Vagina (tissue), 2 donors: Measurements from ENCODE around the gene ZNF423.

ENCODE experiments used
- POLR2A ChIP-seq, 2 donors: fragments of 450-650 bp; IDR thresholded peaks; one replicate each; pipeline ENCODE4 v1.6.1; 2017; ENCODE audit warnings: antibody characterized with exemption in 2 of 2, mild to moderate bottlenecking in 2 of 2, moderate library complexity in 2 of 2
- POLR2AphosphoS5 ChIP-seq, 2 donors: sonication (generic); formaldehyde crosslinking; IDR thresholded peaks; one replicate each; pipeline ENCODE4 v1.9.0; 2017; ENCODE audit warnings: antibody characterized with exemption in 2 of 2, mild to moderate bottlenecking in 2 of 2, low read depth in 1 of 2; ENCODE audit not compliant: insufficient read depth in 1 of 2
- TF ChIP-seq, protein P1 (sequence below), 3 experiments: fragments of 450-650 bp in 2 of 3; fragments of 200-600 bp in 1 of 3; sonication (generic) in 1 of 3; IDR thresholded peaks; one replicate each; pipeline ENCODE4 v1.5.1; 2017 to 2019; ENCODE audit warnings: antibody characterized with exemption in 3 of 3, mild to moderate bottlenecking in 2 of 3, moderate library complexity in 2 of 3

- no peak for TF ChIP-seq POLR2A (IDR thresholded peaks at IDR 0.05)
- TF ChIP-seq, protein P1, sequence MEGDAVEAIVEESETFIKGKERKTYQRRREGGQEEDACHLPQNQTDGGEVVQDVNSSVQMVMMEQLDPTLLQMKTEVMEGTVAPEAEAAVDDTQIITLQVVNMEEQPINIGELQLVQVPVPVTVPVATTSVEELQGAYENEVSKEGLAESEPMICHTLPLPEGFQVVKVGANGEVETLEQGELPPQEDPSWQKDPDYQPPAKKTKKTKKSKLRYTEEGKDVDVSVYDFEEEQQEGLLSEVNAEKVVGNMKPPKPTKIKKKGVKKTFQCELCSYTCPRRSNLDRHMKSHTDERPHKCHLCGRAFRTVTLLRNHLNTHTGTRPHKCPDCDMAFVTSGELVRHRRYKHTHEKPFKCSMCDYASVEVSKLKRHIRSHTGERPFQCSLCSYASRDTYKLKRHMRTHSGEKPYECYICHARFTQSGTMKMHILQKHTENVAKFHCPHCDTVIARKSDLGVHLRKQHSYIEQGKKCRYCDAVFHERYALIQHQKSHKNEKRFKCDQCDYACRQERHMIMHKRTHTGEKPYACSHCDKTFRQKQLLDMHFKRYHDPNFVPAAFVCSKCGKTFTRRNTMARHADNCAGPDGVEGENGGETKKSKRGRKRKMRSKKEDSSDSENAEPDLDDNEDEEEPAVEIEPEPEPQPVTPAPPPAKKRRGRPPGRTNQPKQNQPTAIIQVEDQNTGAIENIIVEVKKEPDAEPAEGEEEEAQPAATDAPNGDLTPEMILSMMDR (IDR thresholded peaks at IDR 0.05), result no peak
- no peak for TF ChIP-seq POLR2AphosphoS5 (IDR thresholded peaks at IDR 0.05; ENCODE audit: insufficient read depth in 1 of 2, low read depth in 1 of 2)
These were observed 325.4 kb downstream of the ZNF423 start for GRCh38 chr16:49530427-49530970.
